HK-2 (cell line): ENCODE data around the gene SEPTIN5.

Source experiments
- DNase-seq: peaks from one replicate; pipeline ENCODE4 v3.0.0-alpha.2; 2018; ENCODE audit not compliant: unreplicated experiment

SEPTIN5 gene

GRCh38 chr22:19760951-19761724, 46.8 kb downstream of the SEPTIN5 start:
- no peak for DNase-seq

DNA sequence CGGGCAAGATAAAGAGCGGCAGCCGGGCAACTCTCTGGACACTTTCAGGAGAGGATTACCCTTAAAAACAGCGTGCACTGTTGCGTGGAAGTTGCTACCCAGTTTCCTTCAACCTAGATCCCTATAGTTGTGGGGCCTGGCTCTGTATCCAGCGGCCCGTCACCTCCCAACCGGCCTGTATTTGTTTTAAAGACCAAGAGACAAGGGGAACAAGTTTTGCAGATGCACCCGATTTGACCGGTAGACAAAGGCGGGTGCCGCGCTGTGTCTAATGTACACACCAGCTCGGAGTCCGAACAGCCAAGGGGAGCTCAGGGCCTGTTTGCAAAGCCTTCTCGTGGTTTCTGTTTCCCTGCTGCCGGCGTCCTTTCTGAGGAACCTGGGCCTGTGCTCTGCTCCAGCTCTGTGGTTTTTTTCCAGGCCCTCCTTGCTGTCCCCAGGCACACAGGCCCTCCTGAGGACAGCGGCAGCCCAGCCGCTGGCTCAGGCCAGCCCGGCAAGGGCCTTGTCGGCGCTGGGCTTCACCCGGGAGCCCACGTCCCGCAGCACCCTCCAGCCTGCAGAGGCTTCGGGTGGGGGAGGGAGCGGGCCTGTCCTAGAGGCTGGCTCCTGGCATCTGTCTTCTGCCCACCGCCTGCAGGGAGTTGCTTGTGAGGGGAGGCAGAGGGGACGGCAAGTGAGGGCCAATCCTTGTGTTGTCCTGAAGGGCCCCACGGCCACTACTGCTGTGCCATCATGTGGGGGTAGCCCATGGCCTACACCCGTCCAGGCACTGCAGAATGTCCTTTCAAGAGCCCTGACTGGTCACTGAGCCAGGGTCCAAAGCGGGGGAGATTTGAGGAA, 47.6 kb downstream of the SEPTIN5 start:
- DNase-seq, result no peak

DNA sequence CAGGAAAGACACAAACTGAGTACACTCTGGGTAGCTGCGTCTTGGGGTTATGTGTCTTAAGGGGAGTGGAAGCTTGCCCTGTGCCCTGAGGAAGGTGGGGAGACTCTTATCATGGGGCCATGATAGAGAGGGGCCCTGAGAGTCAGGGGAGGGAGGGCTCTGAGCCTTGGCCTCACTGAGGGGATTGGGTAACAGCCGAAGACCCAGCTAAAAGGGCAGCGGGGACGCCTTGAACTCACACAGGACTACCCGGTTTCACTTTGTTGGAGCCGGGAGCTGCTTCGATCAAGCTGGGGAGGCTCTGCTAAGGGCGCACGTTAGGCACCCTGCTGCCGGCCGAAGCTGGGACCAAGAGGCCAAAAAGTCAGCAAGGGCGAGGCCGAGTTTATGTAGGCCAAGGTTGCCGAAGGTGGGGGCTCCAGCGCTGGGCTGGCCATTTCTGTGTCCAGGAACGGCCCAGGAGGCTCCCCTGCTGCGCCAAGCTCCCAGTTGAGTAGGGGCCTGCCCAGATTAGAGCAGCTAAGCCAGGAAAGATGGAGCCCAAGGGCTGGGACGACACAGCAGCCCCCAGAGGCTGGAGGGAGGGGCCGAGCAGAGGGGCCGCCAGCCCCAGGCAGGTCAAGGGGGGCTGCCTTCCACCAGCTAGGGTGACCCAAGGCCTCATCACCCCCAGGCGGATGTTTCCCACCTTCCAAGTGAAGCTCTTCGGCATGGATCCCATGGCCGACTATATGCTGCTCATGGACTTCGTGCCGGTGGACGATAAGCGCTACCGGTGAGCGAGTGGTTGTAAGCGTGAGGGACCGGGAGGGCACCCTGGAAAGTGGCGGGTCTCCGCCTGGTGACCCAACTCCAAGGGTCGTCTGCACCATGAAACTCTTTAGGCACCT, 48.5 kb downstream of the SEPTIN5 start:
- no peak for DNase-seq

- DNase-seq, result no peak
These were observed 49.4 kb downstream of the SEPTIN5 start for GRCh38 chr22:19763458-19764298.

DNA sequence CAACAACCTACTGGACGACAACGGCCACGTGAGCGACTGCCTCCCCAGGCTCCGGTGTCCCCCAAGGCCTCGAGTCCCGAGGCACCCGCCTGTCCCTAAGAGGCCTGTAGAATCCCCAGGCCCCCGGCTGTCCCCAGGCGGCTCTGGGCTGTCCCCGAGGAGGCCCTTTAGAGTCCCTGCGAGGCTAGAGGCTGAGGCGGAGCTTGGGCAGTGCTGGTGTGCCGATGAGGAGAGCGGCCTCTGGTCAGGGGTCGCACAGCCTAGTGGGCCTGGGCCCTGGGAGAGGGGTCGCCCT, 49.9 kb downstream of the SEPTIN5 start:
- DNase-seq, result no peak

GRCh38 chr22:19764636-19765476, 50.6 kb downstream of the SEPTIN5 start:
- no peak for DNase-seq

GRCh38 chr22:19765477-19766239, 51.4 kb downstream of the SEPTIN5 start:
- DNase-seq, result no peak

- DNase-seq, result no peak
These were observed 51.9 kb downstream of the SEPTIN5 start for GRCh38 chr22:19766240-19766510.

- peak; percentile 62 for DNase-seq
These were observed 52.5 kb downstream of the SEPTIN5 start for GRCh38 chr22:19766511-19767426.

DNA sequence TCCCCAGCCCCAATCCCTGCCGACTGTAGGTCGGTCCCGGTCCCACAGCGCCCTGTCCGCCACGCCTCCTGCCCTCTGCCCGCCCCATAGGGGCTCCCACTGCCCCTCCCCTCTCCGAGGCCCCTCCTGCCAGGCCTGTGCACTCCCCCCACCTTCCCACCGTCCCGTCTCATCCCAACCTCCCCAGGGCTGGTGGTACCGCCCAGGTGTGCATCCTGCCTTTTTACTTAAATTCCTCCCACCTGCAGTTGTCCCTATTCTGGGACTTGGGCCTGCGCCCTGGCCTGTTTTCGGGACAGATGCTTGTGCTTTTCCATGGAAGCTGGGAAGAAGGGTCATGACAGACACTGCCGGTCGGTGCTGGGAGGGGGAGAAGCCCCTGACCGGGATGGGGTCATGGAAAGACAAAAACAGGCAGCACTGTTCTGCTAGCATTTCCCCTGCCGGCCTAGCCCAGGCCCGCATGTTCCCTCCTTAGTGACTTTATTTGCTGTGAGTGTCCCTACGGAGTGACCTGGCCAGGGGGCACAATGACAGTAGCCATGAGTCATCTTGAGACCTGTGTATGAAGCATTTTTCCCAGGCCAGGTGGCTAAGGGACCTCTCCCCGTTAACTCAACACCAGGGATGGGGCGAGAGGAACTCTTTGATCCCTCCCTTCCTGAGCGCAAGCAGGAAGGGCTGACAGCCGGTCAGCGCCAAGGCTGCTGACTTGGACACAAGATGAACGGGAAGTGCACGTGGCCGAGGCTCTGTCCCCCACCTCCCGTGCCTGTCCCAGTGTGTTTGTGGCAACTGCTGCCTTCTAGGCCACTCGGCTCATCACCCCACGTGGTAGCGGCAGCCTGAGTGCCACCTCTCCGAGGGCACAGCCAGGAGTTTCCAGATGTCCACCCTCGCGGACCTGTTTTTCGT, 53.4 kb downstream of the SEPTIN5 start:
- no peak for DNase-seq

DNA sequence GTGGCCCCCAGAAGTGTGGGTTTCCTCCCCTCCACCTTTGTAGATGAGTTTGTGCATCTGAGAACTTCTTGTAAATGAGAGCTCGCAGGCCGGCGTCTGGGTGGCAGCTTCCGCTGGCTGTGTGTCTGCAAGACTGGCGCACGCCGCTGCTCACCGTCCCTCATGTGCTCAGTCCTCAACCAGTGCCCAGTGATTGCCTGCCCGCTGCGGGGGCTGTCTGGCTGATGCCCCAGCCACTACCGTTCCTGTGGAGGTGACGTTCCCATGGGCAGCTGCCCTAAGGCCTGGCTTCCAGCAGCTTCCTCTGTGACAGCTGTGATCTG, 55.1 kb downstream of the SEPTIN5 start:
- DNase-seq, result no peak

DNA sequence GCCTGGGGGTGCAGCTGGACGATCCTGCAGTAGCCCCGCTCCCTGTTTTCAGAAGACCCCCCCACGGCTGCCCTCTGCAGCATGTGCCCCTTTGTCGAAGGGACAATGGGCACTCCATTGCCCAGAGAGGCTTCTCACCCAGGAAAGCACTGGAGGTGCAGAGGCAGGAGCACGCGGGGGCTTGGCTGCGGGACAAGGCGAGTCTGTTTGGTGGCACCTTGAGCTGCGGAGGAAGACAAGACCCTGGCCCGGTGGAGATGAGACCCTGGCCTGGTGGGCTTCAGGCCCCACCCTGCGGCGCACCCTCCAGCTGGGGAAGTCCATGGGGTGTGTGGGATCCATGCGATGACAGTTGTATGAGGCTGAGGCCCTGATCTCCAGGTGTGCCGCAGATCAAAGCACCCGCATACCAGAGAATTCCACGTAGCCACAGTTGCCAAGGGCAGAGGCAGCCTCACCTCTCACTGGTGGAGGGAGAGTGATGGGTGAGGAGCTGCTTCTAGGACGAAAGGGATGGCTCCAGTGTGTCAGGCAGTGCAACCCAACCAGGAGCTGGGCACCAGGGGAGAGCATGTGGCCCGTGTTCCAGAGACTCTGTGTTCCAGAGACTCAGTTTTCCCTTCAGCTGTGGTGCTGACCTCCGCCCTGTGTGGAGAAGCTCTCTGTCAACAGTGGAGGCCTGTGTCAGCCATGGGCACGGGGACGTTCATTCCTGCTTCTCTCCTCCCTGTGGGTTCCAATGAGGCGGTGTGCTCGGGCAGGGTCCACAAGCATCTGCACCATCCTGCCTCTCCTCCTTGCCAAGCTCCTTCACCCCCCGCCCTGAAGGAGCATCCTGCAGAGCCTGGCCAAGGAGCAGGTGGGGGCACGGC, 56.3 kb downstream of the SEPTIN5 start:
- DNase-seq, result no peak

DNA sequence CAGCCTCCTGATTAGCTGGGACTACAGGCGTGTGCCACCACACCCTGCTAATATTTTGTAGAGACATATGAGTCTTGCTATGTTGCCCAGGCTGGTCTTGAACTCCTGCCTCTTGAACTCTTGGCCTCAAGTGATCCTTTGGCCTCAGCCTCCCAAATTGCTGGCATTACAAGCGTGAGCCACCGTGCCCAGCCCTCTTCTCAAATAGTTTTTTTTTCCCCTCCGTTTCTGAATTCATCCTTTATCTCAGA, 58.0 kb downstream of the SEPTIN5 start:
- no peak for DNase-seq
